HG03571 (cell line): ENCODE results near the gene GADD45B.

Source experiments
- ATAC-seq: cut with Tn5 transposase; IDR thresholded peaks from one replicate; pipeline ENCODE4 v1.9.1; 2021; ENCODE audit not compliant: unreplicated experiment

Gene GADD45B, protein sequence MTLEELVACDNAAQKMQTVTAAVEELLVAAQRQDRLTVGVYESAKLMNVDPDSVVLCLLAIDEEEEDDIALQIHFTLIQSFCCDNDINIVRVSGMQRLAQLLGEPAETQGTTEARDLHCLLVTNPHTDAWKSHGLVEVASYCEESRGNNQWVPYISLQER

DNA sequence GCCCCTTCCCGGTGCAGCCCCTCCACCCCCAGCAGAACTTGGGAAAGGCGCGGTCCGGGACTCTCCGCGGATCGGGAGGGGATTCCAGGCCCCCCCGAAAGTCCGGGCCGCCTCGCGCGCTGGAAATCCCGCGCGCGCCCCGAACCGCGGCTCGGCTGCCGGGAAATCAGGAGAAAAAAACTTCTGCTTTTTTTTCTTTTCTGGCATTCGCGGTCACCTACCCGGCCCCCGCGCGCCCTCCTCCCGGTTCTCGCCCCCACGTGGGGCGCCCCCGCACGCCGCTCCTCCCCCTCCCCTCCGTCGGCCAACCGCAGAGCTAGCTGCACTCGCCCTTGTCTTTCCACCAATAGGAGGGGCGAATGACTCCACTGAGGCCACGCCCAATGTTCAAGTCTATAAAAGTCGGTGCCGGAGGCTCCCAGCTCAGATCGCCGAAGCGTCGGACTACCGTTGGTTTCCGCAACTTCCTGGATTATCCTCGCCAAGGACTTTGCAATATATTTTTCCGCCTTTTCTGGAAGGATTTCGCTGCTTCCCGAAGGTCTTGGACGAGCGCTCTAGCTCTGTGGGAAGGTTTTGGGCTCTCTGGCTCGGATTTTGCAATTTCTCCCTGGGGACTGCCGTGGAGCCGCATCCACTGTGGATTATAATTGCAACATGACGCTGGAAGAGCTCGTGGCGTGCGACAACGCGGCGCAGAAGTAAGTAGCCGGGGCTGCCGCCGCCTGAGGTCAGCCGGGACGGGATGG lies at the start of gene GADD45B:
TSS of gene GADD45B (plus strand) at position 426 of the 749 bp plus-strand sequence. CDS start at position 658, 232 bp downstream.
- peak; percentile 34 for ATAC-seq

DNA sequence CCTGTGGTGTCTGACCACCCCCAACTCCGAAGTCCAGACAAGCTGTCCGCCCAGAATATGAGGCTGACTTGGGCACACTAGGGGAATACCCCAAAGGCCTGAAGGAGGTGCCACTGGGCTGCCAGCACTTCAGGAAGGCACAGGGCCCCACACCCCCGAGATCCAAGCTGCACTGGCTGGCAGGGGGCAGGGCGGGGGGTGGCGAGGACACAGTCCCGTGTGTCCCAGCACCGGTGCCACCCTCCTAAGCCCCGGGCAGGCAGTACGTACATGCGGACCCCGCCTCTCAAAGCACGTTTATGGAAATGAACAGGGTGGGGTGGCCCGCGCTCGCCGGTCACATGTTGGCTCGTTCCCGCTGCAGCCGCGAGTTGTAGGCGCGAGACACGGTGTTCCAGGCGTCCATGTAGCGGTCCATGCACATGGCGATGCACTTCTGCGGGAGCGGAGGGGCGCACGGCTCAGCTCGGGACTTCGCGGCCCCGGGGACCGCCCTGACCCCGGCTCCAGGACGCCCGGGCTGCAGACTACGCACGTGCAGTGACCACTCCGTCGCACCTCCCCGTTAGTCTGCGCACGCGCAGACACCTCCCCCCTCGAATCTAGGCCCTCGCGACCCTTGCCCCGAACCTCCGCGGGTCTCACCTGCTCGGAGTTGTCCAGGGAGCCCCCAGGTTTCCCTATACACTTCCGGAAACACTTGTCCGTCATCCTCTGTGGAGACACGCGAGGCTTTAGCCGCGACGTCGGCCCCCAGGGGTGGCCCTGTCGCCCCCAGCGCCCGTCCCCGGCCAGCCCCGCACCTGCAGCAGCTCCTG lies 49.1 kb upstream of the GADD45B start:
- ATAC-seq, result peak; percentile 13

DNA sequence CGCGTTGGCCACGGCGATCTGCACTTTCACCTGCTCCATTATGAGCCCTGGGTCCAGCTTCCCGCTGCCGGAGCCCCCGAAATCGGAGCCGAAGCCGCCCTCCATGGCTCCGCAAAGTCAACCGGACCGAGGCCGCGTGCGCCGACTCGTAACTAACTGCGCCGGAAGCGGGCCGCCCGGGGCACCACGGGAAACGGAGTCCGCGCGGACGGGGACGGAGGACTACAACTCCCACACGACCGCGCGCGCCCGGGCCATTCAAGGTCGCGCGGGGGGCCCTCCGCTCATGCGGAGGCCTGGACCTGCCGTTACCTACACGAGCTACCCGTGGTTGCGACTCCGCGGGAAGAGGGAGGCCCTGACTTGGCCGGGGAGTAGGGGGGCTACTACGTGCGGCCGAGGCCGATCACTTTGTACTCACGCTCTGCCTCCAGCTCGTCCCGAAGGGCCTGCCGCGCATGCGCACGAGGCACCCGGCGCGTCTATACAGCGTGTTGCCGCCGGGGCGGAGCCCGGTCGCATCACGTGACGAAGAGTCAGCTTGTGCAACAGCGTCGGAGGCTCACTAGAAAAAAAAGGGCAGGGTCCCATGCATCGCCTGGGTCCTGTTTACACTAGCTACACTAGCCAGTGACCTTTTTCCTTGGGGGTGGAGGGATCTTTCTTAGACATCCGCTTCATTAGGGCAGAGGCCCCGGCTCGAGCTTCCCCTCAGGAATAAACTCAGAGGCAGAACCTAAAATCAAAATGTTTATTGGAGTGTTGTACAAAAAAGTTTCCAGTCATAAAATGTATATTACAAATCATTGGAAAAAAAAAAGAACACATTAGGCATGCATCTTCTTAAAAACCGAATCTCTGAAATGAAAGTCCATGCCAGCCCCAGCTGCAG lies 48.3 kb upstream of the GADD45B start, which contains the start of gene TIMM13:
TSS of gene TIMM13 (minus strand) at position 158 of the 892 bp plus-strand sequence. CDS start at position 105, 53 bp downstream.
- peak; percentile 72 for ATAC-seq

DNA sequence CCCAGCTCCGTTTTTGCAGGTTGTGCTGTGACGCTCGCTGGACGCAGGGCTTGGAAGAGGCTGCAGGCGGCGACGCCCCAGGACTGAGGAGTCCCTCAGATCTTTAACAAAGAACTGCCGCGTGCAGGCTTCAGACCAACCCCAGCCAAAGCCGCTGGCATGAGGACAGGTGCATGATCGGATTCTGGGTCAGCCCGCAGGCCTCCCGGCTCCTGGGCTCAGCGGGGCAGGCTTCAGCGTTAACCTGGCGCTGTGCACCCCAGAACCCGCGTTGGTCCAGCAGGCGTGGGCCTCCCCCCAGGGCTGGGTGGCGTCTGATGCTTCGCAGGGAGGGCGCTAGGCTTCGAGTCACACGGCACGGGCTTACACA lies 47.6 kb upstream of the GADD45B start:
- no peak for ATAC-seq

DNA sequence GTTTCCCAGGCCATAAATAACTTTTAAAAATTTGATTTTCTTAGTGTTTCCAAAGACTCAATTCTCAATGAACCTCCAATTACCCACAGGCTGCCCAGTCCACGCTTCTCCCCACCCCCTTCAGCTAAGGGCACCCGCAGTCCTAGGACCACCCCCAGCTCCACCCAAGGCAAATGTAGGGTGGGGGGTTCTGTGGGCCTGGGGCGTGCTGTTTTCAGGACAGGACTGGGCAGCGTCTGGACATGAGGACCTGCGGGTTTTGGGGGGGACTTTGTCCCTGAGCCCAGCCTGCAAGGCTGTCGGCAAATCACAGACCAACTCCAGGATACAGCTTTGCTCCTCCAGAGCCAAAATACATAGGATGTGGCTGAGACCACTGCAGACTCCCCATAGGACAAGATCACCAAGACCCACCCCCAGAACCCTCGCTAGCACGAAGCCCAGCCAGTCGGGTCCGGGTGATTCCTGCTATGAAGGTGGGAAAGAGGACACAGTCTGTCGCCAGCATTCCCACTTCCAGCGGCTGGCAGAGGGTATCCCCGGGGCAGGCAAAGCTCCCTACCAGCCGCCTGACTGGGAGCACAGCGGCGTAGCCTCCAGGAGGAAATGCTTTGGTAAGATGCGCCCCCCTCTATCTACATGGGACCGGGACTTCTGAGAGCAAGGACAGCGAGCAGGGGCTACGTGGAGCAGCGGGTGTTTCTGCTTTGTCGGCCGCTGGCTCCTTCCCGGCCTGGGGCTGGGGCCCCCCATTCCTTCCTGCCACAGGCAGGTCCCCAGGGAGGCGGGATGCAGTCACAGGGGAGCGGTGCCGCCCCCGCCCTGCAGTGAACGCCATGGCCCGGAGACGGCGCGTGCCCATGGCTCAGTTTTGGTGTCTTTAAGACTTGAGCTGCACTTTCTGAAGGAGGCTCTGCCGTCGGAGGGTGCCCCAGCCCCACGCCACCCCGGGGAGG lies 46.9 kb upstream of the GADD45B start:
- no peak for ATAC-seq

DNA sequence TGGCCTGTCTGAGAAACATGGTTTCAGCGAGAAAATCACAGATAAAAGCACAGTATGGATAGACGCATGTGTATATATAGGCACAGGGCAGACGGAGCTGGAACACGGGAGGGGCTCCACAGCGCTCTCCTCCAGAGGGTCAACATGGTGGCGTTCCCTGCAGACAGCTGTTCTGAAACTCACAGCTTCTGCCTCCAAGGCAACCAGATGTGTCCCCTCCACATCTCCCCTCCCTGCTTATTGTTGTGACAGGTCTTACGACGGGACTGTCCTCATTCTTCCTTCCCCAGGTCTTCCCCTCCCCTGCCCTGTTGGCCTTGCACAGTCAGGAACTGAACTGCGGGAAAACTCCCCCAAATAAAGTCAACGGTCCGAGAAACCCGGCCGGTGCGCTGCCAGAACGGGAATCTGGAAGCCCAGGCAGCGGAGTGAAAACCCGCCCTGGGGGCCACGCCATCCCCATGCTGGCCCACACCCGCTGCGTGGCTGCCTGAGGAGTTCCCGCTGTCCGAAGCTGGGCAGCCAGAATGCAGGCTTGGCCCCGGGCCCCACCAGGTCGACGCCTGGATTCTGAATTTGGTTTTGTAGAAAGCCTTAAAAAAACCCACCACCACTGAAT lies 45.9 kb upstream of the GADD45B start:
- no peak for ATAC-seq

DNA sequence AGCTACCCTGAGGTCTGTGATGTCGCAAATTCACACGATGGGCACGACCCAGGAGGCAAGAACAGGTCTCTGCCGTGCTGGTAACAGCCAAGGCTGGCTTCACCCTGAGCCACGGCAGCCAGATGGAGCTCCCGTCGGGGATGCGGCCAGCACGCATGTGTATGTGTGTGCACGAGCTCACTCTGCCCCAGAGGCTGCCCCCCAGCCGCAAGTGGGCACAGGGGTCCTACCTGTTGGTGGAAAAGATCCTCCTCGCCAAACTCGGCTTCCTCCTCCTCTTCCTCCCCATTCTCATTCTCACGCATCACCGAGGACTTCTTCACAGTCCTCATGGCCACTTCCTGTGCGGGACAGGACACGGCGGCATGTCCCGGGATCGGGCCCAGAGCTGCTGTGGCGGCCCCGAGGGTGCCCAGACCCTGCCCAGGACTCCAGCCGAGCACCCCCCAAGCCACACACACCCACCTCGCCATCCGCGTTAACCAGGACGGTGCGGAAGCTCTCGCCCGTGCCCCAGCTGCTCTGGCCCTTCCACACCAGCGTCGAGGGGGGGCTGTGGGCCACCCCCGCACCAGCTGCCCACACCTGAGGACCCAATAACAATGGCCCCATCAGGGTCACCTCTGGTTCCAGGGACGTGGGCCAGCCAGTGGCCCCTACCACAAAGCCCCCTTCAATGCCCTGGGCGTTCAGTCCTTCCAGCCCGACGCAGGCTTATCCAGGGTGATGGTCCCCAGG lies 44.4 kb upstream of the GADD45B start:
- ATAC-seq, result no peak

DNA sequence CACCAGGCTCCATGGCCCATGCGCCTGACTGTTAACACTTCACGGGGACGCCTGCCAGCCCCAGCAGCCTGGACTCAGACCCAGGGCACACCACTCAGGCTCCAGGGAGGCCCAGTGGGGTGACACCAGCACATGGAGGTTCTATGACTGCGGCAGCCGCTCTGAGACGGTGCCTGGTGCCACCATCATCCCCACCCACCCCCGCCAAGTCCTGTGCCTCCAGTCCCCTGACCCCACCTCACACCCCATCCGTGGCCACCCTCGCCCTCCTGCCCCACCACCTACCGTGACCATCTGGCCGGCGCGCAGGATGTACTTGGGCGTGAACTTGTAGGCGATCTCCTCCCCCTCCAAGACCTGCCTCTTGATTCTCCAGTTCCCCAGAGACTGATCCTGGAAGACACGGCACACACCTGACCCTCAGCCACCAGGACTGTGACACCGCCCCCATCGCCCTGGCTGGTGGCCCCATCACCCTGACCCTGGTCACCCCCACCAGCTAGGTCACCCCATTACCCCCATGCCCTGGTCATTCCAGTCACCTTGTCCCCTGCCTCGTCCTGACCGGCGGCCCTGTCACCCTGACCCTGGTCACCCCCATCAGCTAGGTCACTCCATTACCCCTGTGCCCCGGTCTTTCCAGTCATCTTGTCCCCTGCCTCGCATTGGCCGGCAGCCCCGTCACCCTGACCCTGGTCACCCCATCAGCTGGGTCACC lies 43.6 kb upstream of the GADD45B start:
- no peak for ATAC-seq

DNA sequence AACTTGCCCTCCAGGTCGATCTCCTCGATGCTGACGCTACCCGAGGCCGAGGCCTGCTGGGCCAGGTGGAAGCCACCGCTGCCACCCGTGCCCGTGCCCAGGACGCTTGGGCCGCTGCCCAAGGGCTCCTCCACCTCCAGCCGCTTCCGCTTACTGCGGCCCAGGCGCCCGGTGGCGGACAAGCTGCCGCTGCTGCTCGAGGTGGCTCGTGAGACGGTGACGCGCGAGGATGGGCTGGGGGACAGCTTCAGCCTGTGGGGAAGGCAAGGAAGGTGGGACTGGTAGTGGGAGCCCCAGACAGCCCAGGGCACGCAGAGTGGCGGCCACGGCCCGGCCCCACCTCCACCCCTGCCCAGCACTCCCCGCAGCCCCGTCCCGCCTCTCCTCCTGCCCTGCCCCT lies 42.1 kb upstream of the GADD45B start:
- ATAC-seq, result no peak

DNA sequence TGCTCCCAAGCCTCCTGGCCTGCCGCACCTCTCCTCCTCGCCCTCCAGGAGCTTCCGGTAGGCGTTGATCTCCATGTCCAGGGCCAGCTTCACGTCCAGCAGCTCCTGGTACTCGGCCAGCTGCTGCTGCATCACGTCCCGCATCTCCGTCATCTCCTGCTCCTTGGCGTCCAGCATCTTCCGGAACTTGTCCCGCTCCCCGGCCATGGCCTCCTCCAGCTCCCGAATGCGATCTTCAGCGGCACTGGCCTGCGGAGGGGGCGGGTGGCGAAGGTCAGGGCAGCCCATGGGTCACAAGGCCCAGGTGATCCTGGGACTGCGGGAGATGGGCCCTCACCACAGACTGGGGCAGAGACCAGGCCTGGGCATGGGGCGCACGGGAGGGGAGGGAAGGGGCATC lies 41.7 kb upstream of the GADD45B start:
- no peak for ATAC-seq

DNA sequence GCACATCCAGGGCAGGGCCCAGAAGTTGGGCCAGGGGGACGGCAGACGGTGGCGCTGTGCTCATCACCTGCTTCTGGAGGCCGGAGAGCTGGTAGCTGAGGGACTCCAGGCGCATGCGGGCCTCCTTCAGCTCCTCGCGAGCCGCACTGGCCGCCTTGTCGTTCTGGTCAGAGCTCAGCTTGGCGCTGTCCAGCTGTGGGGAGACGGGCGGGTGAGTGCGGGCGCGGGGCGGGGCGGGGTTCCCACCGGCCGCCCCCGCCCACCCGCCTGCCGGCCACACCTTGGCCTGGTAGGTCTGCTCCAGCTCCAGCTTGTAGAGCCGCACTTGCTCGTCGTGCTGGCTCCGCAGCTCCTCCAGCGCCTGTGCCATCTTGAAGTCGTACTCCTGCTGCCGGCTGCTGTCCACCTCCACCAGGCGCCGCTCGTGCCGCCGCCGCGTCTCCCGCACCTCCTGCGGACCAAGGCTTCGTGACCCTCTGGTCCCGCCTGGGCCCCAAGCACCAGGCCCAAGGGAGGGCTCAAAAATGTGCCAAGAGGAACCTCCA lies 41.1 kb upstream of the GADD45B start:
- ATAC-seq, result no peak

DNA sequence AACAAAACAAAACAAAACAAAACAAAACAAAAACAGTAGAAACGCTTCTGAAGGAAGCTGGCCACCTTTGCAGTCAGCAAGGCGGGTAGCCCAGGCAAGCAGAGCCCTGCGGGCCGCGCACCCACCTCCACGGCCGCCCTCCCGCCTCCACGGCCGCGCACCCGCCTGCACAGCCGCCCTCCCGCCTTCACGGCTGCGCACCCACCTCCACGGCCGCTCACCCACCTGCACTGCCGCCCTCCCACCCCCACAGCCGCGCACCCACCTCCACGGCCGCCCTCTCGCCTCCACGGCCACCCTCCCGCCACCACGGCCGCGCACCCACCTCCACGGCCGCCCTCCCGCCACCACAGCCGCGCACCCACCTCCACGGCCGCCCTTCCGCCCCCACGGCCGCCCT lies 39.5 kb upstream of the GADD45B start:
- no peak for ATAC-seq

DNA sequence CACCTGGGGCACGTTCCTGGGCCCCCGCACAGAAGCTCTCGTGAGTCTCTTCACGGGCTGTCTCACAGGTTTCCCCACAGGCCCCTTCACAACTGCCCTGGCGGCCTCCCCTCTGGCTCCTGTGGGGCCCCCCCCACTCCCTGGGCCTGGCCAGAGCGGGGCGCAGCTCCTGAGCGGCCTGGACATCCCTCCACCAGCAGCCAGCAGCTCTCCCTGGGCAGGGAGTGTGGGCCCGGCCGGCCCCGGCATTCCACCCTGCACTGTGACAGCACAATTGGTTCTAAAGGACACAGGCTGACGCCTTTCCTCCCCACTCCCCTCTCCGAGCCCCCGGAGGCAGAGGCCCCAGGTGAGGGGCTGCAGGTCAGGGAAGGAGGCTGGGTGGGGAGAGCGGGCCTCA lies 39.0 kb upstream of the GADD45B start:
- no peak for ATAC-seq

DNA sequence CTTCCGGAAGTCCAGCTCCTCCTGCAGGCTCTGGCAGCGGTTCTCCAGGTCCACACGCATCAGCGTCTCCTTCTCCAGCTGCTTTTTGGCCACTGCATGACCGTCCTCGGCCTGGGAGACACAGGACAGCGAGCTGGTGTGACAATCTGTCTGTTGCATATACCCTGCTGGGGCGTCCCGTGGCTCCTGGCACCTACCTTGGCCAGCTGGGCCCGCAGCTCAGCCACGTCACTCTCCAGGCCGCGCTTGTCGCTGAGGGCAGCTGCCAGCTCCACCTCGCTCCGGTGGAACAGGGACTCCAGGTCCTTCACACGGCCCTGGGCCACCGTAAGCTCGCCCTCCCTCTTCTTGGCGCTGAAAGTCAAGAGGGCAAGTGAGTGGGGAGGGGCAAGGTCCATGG lies 37.7 kb upstream of the GADD45B start:
- ATAC-seq, result no peak

DNA sequence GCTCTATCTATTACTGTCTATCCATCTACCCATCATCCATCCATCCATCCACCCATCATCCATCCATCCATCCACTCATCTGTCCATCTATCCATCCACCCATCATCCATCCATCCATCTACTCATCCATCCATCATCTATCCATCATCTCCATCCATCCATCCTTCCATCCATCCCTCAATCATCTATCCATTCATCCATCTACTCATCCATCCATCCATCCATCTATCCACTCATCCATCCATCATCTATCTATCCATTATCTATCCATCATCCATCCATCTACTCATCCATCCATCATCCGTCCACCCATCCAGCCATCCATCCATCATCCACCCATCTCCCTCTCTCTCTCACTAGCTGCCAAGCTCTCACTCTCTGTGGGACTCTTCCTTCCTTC lies 35.4 kb upstream of the GADD45B start:
- no peak for ATAC-seq

DNA sequence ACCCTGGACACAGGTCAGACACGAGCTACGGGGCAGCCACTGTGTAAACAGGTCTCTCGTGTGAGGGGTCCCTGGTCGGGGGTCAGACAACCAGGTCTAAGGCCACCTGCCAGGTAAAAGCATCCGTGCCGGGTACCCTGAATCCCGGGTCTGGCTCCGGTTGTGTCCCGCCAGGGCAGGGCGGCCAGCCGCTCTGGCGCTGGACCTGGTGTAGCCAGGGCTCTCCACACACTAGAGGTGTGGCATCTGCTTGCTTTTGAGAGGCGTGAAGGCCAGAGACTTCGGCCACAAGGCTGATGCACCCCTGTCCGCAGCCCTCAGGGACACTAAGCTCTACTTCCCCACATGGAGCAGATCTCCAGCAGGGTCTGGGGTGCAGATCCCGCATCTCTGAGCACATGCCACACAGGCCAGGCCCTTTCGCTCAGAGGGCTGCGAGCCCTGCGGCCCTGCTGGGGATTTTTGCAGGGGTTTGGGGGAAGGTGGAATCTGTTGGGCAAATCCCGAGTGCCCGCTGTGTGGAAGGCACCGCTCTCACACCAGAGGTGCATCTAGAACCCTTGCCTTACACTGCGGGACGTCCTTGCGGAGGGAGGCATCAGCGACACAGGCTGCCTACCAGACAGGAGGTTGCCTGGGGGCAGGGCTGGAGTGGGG lies 34.7 kb upstream of the GADD45B start:
- ATAC-seq, result no peak

DNA sequence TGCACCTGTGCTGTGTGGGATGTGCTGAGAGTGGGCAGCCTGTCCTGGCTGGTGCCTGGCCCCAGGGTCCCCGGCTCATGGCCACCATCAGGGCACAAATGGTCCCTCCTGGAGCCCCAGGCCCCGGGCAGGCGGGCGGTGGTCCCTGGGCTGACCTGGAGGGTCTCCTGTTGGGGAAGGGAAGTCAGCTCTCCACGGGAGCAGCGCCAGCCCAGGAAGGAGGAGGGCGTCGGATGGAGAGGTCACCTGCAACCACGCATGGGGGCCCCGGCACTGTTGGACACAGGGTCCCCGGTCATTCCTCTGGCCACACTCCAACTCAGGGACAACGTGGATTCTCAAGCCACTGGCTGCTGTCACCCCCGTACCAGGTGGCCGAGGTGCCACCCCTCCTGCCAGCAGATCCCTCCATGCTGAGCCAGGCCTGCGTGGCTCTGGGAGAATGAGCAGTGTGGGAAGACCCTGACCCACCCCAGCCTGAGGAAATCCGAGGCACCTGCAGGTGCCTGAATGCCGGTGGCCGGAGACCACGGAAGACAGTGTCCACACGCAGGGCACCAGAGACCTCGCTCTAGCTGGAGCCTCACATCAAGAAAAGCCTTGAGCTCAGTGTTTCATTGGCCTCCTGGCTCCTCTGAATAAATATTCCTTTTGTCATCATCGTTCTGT lies 32.7 kb upstream of the GADD45B start:
- no peak for ATAC-seq
